H1 (cell line): ENCODE data around the gene VWF. TPM values are rescaled to one million over a fixed set of nuclear protein-coding genes. Genes with fewer than 3 reads are reported as not detected.

Experiments used
- CTCF ChIA-PET: fragments of 300-600 bp; sonication (Branson Sonifier 250); formaldehyde crosslinking; loops from one replicate; lab custom pipeline; 2021; ENCODE audit not compliant: partially characterized antibody; lab: Charles Lee
- POLR2A ChIA-PET: fragments of 300-600 bp; sonication (Branson Sonifier 250); formaldehyde crosslinking; loops from one replicate; lab custom pipeline; 2021; ENCODE audit warnings: inconsistent platforms; ENCODE audit not compliant: partially characterized antibody; lab: Charles Lee
- DNase-seq, 2 experiments: peaks; one replicate each; pipeline versions ENCODE4 v3.0.0 to v3.0.0-alpha.2; 2010 to 2022; ENCODE audit warnings: low spot score in 2 of 2, low read depth in 1 of 2, mixed read lengths in 1 of 2
- FAIRE-seq: peaks from 2 replicates; lab custom pipeline; 2011; peaks lifted over from hg19 to GRCh38; lab: Jason Lieb, UNC
- H2AFZ ChIP-seq: 2 replicates; pipeline ENCODE4 v1.8.1; 2012; ENCODE audit warnings: low read length, inconsistent platforms
- H2AK5ac ChIP-seq: 2 replicates; pipeline ENCODE4 v1.6.1; 2013; ENCODE audit warnings: low read depth, low read length
- H2BK120ac ChIP-seq: replicated peaks from 2 replicates; pipeline ENCODE3; 2013; ENCODE audit warnings: low read depth, low read length, inconsistent platforms
- H2BK12ac ChIP-seq: 2 replicates; pipeline ENCODE4 v1.6.1; 2013; ENCODE audit warnings: low read depth, low read length
- H2BK15ac ChIP-seq: 2 replicates; pipeline ENCODE4 v1.6.1; 2013; ENCODE audit warnings: low read length
- H2BK20ac ChIP-seq: 2 replicates; pipeline ENCODE4 v1.6.1; 2013; ENCODE audit warnings: low read length
- H2BK5ac ChIP-seq: 2 replicates; pipeline ENCODE4 v1.6.1; 2013; ENCODE audit warnings: low read depth, low read length
- H3K14ac ChIP-seq: 2 replicates; pipeline ENCODE4 v1.6.1; 2013; ENCODE audit warnings: inconsistent platforms; ENCODE audit not compliant: insufficient read length
- H3K18ac ChIP-seq: 2 replicates; pipeline ENCODE4 v1.6.1; 2013; ENCODE audit warnings: low read length; ENCODE audit errors: extremely low read depth
- H3K23ac ChIP-seq: 2 replicates; pipeline ENCODE4 v1.6.1; 2013; ENCODE audit warnings: inconsistent platforms; ENCODE audit not compliant: insufficient read length
- H3K23me2 ChIP-seq: 2 replicates; pipeline ENCODE4 v1.6.1; 2013; ENCODE audit warnings: low read depth, low read length
- H3K27ac ChIP-seq: 2 replicates; pipeline ENCODE4 v1.6.1; 2011; ENCODE audit warnings: low read depth, low read length, inconsistent platforms
- H3K27me3 ChIP-seq, 4 experiments: replicated peaks in 1 of 4; 1 replicate in 1 of 4; 2 replicates in 3 of 4; pipeline versions ENCODE4 v1.6.1 to v1.8.1; 2011 to 2013; ENCODE audit warnings: low read length in 3 of 4, mild to moderate bottlenecking in 3 of 4, inconsistent platforms in 2 of 4, mixed read lengths in 2 of 4, moderate library complexity in 1 of 4; ENCODE audit not compliant: control insufficient read depth in 3 of 4, insufficient read depth in 3 of 4; ENCODE audit errors: extremely low read depth in 1 of 4
- H3K36me3 ChIP-seq, 4 experiments: 2 replicates each; pipeline versions ENCODE4 v1.6.1 to v1.8.1; 2011 to 2013; ENCODE audit warnings: mild to moderate bottlenecking in 4 of 4, low read length in 3 of 4, moderate library complexity in 2 of 4, control low read depth in 1 of 4, inconsistent platforms in 1 of 4; ENCODE audit not compliant: insufficient read depth in 4 of 4, control insufficient read depth in 2 of 4
- H3K4ac ChIP-seq: replicated peaks from 2 replicates; pipeline ENCODE3; 2013; ENCODE audit warnings: low read length, low read depth, mixed read lengths, inconsistent platforms; ENCODE audit not compliant: insufficient read length
- H3K4me1 ChIP-seq, 4 experiments: replicated peaks in 1 of 4; 1 replicate in 1 of 4; 2 replicates in 3 of 4; pipeline versions ENCODE4 v1.6.1 to v1.8.1; 2011 to 2013; ENCODE audit warnings: low read length in 3 of 4, inconsistent platforms in 2 of 4, mixed read lengths in 1 of 4; ENCODE audit not compliant: insufficient read depth in 4 of 4, control insufficient read depth in 3 of 4
- H3K4me2 ChIP-seq, 2 experiments: 2 replicates each; pipeline versions ENCODE4 v1.6.1 to v1.8.1; 2011 to 2013; ENCODE audit warnings: low read depth in 2 of 2, low read length in 2 of 2, control low read depth in 1 of 2, inconsistent platforms in 1 of 2, mild to moderate bottlenecking in 1 of 2; ENCODE audit not compliant: insufficient read depth in 1 of 2
- H3K4me3 ChIP-seq, 4 experiments: fragments of 200-600, 300-600 bp in 1 of 4; sonication (generic), shearing (Covaris generic), sonication (Bioruptor Twin) in 1 of 4; 2 replicates each; pipeline versions ENCODE4 v1.5.1 to v1.8.1; 2011 to 2016; ENCODE audit warnings: low read length in 4 of 4, low read depth in 3 of 4, control low read depth in 2 of 4, inconsistent platforms in 2 of 4, mild to moderate bottlenecking in 2 of 4, mixed read lengths in 1 of 4, moderate library complexity in 1 of 4; ENCODE audit not compliant: insufficient read depth in 2 of 4; ENCODE audit errors: extremely low read depth in 1 of 4
- H3K56ac ChIP-seq: replicated peaks from 2 replicates; pipeline ENCODE3; 2013; ENCODE audit warnings: low read depth, mild to moderate bottlenecking, mixed read lengths, low read length, inconsistent platforms; ENCODE audit not compliant: insufficient read length
- H3K79me1 ChIP-seq: 2 replicates; pipeline ENCODE4 v1.6.1; 2013; ENCODE audit warnings: low read depth, low read length, control low read depth
- H3K79me2 ChIP-seq, 2 experiments: 2 replicates each; pipeline versions ENCODE4 v1.6.1 to v1.8.1; 2012 to 2013; ENCODE audit warnings: low read length in 2 of 2, mild to moderate bottlenecking in 2 of 2, inconsistent platforms in 1 of 2; ENCODE audit not compliant: insufficient read depth in 2 of 2, control insufficient read depth in 1 of 2
- H3K9ac ChIP-seq, 4 experiments: replicated peaks in 1 of 4; 1 replicate in 1 of 4; 2 replicates in 3 of 4; pipeline versions ENCODE4 v1.6.1 to v1.8.1; 2011 to 2013; ENCODE audit warnings: low read depth in 3 of 4, low read length in 3 of 4, control low read depth in 2 of 4, mild to moderate bottlenecking in 2 of 4, moderate library complexity in 2 of 4, inconsistent platforms in 1 of 4; ENCODE audit errors: extremely low read depth in 1 of 4
- H3K9me3 ChIP-seq, 2 experiments: 2 replicates each; pipeline versions ENCODE4 v1.6.1 to v1.8.1; 2012 to 2013; ENCODE audit warnings: mild to moderate bottlenecking in 2 of 2, moderate library complexity in 2 of 2, control low read depth in 1 of 2, inconsistent platforms in 1 of 2, low read depth in 1 of 2, low read length in 1 of 2, mixed read lengths in 1 of 2; ENCODE audit not compliant: insufficient read depth in 2 of 2
- H4K20me1 ChIP-seq, 2 experiments: replicated peaks in 1 of 2; 2 replicates each; pipeline versions ENCODE3 to v1.8.1; 2011 to 2013; ENCODE audit warnings: inconsistent platforms in 2 of 2, low read length in 2 of 2, mild to moderate bottlenecking in 1 of 2; ENCODE audit not compliant: insufficient read depth in 2 of 2, control insufficient read depth in 1 of 2
- H4K5ac ChIP-seq: 2 replicates; pipeline ENCODE4 v1.6.1; 2013; ENCODE audit warnings: low read length, low read depth, mixed read lengths, inconsistent platforms; ENCODE audit not compliant: insufficient read length
- H4K8ac ChIP-seq: 2 replicates; pipeline ENCODE4 v1.8.0; 2013; ENCODE audit warnings: mild to moderate bottlenecking, moderate library complexity, low read length, inconsistent platforms; ENCODE audit not compliant: insufficient read depth; ENCODE audit errors: extremely low read depth
- H4K91ac ChIP-seq: replicated peaks from 2 replicates; pipeline ENCODE3; 2013; ENCODE audit warnings: low read length, mixed read lengths, inconsistent platforms; ENCODE audit not compliant: insufficient read length
- CBX5 ChIP-seq: fragments of 300-800, 300-1000 bp; sonication (generic); IDR thresholded peaks from 2 replicates; pipeline ENCODE4 v1.7.1; 2016; ENCODE audit warnings: antibody characterized with exemption, low read length, low read depth
- FOSL1 ChIP-seq: IDR thresholded peaks from 2 replicates; pipeline ENCODE4 v1.6.1; 2011; ENCODE audit warnings: mild to moderate bottlenecking, low read depth, low read length, moderate library complexity; ENCODE audit not compliant: insufficient read depth
- HDAC2 ChIP-seq, 2 experiments: fragments of 300-600 bp in 1 of 2; sonication (generic) in 1 of 2; IDR thresholded peaks; 2 replicates each; pipeline ENCODE4 v1.6.1; 2011 to 2012; ENCODE audit warnings: low read depth in 2 of 2, low read length in 2 of 2, mild to moderate bottlenecking in 2 of 2, moderate library complexity in 2 of 2, borderline replicate concordance in 1 of 2, inconsistent platforms in 1 of 2
- KDM4A ChIP-seq: IDR thresholded peaks from one replicate; pipeline ENCODE4 v1.7.1; 2012; ENCODE audit warnings: low read depth, mild to moderate bottlenecking, moderate library complexity, low read length, inconsistent platforms; ENCODE audit not compliant: severe bottlenecking
- KDM5A ChIP-seq: fragments of 200-600 bp; IDR thresholded peaks from 2 replicates; pipeline ENCODE4 v1.7.1; 2012; ENCODE audit warnings: mild to moderate bottlenecking, low read length, inconsistent platforms, mixed read lengths
- PHF8 ChIP-seq: fragments of 200-600 bp; sonication (generic); conservative IDR thresholded peaks from 2 replicates; pipeline ENCODE4 v1.7.1; 2012; ENCODE audit warnings: low read depth, mild to moderate bottlenecking, inconsistent platforms, low read length, moderate library complexity
- POLR2A ChIP-seq, 2 experiments: IDR thresholded peaks; 1 replicate in 1 of 2; 2 replicates in 1 of 2; pipeline ENCODE4 v1.6.1; 2011; ENCODE audit warnings: low read depth in 2 of 2, low read length in 2 of 2, mild to moderate bottlenecking in 2 of 2; ENCODE audit errors: control extremely low read depth in 1 of 2
- POLR2AphosphoS5 ChIP-seq: IDR thresholded peaks from 2 replicates; pipeline ENCODE4 v1.6.1; 2011; ENCODE audit warnings: low read depth, low read length
- POU5F1 ChIP-seq: IDR thresholded peaks from 2 replicates; pipeline ENCODE4 v1.6.1; 2011; ENCODE audit warnings: low read depth, mild to moderate bottlenecking, low read length, moderate library complexity
- RFX5 ChIP-seq: IDR thresholded peaks from 2 replicates; pipeline ENCODE4 v1.6.1; 2011; ENCODE audit warnings: low read depth, low read length, improper control_type of control experiment, borderline replicate concordance
- SIN3A ChIP-seq, 2 experiments: IDR thresholded peaks in 1 of 2; conservative IDR thresholded peaks in 1 of 2; 2 replicates each; pipeline ENCODE4 v1.6.1; 2011 to 2012; ENCODE audit warnings: low read length in 2 of 2, improper control_type of control experiment in 1 of 2, low read depth in 1 of 2, mild to moderate bottlenecking in 1 of 2
- TCF12 ChIP-seq: IDR thresholded peaks from 2 replicates; pipeline ENCODE4 v1.6.1; 2011; ENCODE audit warnings: low read depth, mild to moderate bottlenecking, low read length
- TEAD4 ChIP-seq: IDR thresholded peaks from 2 replicates; pipeline ENCODE4 v1.6.1; 2012; ENCODE audit warnings: low read depth, low read length, inconsistent platforms, mixed read lengths
- WGBS, 2 experiments: shearing (Covaris generic) in 1 of 2; methylation state at CpG; one replicate each; pipeline versions ENCODE4 v1.1.6 to v1.1.7; 2013 to 2015; ENCODE audit warnings: low lambda C conversion rate in 2 of 2, mixed read lengths in 2 of 2, inconsistent platforms in 1 of 2, low coverage in 1 of 2, missing lambda C conversion rate in 1 of 2; ENCODE audit not compliant: insufficient replicate concordance in 2 of 2, insufficient coverage in 1 of 2, insufficient read length in 1 of 2; ENCODE audit errors: extremely low coverage in 1 of 2, missing lambda C conversion rate in 1 of 2; 5-methylcytosine and 5-hydroxymethylcytosine counted together
- polyA plus RNA-seq, 7 experiments: library from polyadenylated mRNA; depleted of rRNA in 3 of 7; stranded (reverse) in 5 of 7; unstranded in 2 of 7; fragments of >200 nt in 5 of 7; fragments of 200-250 nt in 2 of 7; gene quantifications; 1 replicate in 5 of 7; 2 replicates in 1 of 7; 4 replicates in 1 of 7; pipeline versions ENCODE4 v1.2.1 to v1.2.3, GENCODE V29; 2011 to 2013; ENCODE audit warnings: missing spikeins in 2 of 7, mixed read lengths in 2 of 7
- total RNA-seq: library from RNA; stranded (reverse); fragmentation: NEBNext Ultra II Directional; extraction: Animal tissue kit (Norgen Biotek cat#: 25700); gene quantifications from 2 replicates; pipeline ENCODE4 v1.2.1, GENCODE V29; 2021
- TF ChIP-seq, protein P1 (sequence below): IDR thresholded peaks from 2 replicates; pipeline ENCODE4 v1.6.1; 2011; ENCODE audit warnings: low read depth, mild to moderate bottlenecking, low read length; ENCODE audit not compliant: insufficient read depth

VWF gene
- total and polyA plus RNA-seq, 2 of the 8 experiments (the other 6 are each of a cell fraction or from before 2014, with no cell fraction given) = 0.39 to 0.60 TPM

DNA sequence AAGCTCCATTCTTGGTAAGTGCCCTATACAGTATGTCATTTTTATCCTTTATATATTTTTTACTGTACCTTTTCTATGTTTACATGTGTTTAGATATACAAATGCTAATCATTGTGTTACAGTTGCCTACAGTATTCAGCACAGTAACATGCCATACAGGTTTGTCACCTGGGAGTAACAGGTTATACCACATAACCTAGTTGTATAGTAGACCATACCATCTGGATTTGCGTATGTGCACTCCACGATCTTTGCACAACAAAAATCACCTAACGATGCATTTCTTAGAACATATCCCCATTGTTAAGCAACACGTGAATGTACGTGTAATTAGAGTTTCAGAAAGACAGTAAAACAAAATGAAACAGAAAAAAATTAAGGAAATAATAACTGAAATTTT lies 167.5 kb downstream of the VWF start:
- H2BK20ac ChIP-seq = no peak overlapping the region
- WGBS, 2 experiments = 82% methylated on average over 5 of the region's 5 CpGs; no CpG with 5 or more reads in 1 of the 2 experiments
- H3K4me1 ChIP-seq = peaks cover 0 to 3% (median 0%) of the 10 kb centered on the region in 4 experiments; a peak in 2 of 7 replicates
- H3K4ac ChIP-seq = no peak overlapping the region
- H3K23me2 ChIP-seq = no peaks in the 10 kb centered on the region
- no peak overlapping the region for H4K91ac ChIP-seq
- H3K79me1 ChIP-seq = no peaks in the 10 kb centered on the region
- no peak overlapping the region for H3K23ac ChIP-seq
- no peak overlapping the region for H2AFZ ChIP-seq
- H3K18ac ChIP-seq = no peak overlapping the region
- ChIA-PET CTCF (interaction anchor here (1.3 kb wide), 1 partner anchor 9 kb away, joined by 7 read pairs; no protein-coding TSS in a partner anchor), POLR2A (no interaction called here)
- DNase-seq (no peak), FAIRE-seq (no peak)
- H3K79me2 ChIP-seq = no peaks in the 10 kb centered on the region
- H3K27me3 ChIP-seq = no peaks in the 10 kb centered on the region
- H4K20me1 ChIP-seq = no peaks in the 10 kb centered on the region
- no peak overlapping the region for H3K27ac ChIP-seq
- no peaks in the 10 kb centered on the region for H3K36me3 ChIP-seq
- H3K56ac ChIP-seq = no peak overlapping the region
- no peaks in the 10 kb centered on the region for H3K9me3 ChIP-seq
- no peak overlapping the region for H2AK5ac ChIP-seq
- H4K5ac ChIP-seq = no peak overlapping the region
- H2BK5ac ChIP-seq = no peak overlapping the region
- no peak overlapping the region for H3K4me2 ChIP-seq
- no peak overlapping the region for H2BK120ac ChIP-seq
- H2BK15ac ChIP-seq = no peak overlapping the region
- H4K8ac ChIP-seq = no peak overlapping the region
- no peak overlapping the region for H3K4me3 ChIP-seq
- no peak overlapping the region for H3K9ac ChIP-seq
- no peak overlapping the region for H2BK12ac ChIP-seq
- H3K14ac ChIP-seq = no peak overlapping the region
- TF ChIP-seq POU5F1 = no peak
- no peak for TF ChIP-seq CBX5
- no peak for TF ChIP-seq FOSL1
- no peak for TF ChIP-seq TCF12
- TF ChIP-seq TEAD4 = no peak
- no peak for TF ChIP-seq PHF8
- no peak for TF ChIP-seq POLR2AphosphoS5
- no peak for TF ChIP-seq SIN3A (conservative IDR thresholded peaks at IDR 0.05 in 1 of 2, IDR thresholded peaks at IDR 0.05 in 1 of 2; ENCODE audit: low read depth in 1 of 2, low read length in 2 of 2)
- no peak for TF ChIP-seq POLR2A (IDR thresholded peaks at IDR 0.05; ENCODE audit: control extremely low read depth in 1 of 2, low read depth in 2 of 2, low read length in 2 of 2)
- no peak for TF ChIP-seq KDM4A
- no peak for TF ChIP-seq RFX5
- TF ChIP-seq, protein P1, sequence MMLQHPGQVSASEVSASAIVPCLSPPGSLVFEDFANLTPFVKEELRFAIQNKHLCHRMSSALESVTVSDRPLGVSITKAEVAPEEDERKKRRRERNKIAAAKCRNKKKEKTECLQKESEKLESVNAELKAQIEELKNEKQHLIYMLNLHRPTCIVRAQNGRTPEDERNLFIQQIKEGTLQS = no peak
- TF ChIP-seq KDM5A = no peak
- TF ChIP-seq HDAC2 (IDR thresholded peaks at IDR 0.05; ENCODE audit: borderline replicate concordance in 1 of 2, low read depth in 2 of 2, low read length in 2 of 2) = no peak
